Smooth muscle cell (in vitro differentiated cells): ENCODE measurements around the gene SLIT3. TPM values are rescaled to one million over a fixed set of nuclear protein-coding genes. Genes with fewer than 3 reads are reported as not detected.

ENCODE experiments used
- DNase-seq: peaks from one replicate; lab custom pipeline; 2025; ENCODE audit not compliant: unreplicated experiment; lab: John Stamatoyannopoulos, UW
- H2AFZ ChIP-seq: fragments of 200-600 bp; sonication (generic); 2 replicates; pipeline ENCODE4 v1.6.0; 2016; ENCODE audit warnings: antibody characterized with exemption, low read depth, mild to moderate bottlenecking
- H3F3A ChIP-seq: fragments of 200-600 bp; sonication (generic); 2 replicates; pipeline ENCODE4 v1.6.0; 2017; ENCODE audit warnings: antibody characterized with exemption, low read depth
- H3K27ac ChIP-seq: fragments of 200-600 bp; sonication (generic); 2 replicates; pipeline ENCODE4 v1.5.1; 2016; ENCODE audit warnings: low read depth, mild to moderate bottlenecking
- H3K27me3 ChIP-seq: fragments of 200-600 bp; sonication (generic); 2 replicates; pipeline ENCODE4 v1.6.1; 2016; ENCODE audit warnings: low read depth, mild to moderate bottlenecking
- H3K36me3 ChIP-seq: fragments of 200-600 bp; sonication (generic); 2 replicates; pipeline ENCODE4 v1.5.1; 2016; ENCODE audit warnings: low read depth
- H3K4me1 ChIP-seq: fragments of 200-600 bp; sonication (generic); 2 replicates; pipeline ENCODE4 v1.5.1; 2016; ENCODE audit warnings: low read depth
- H3K4me2 ChIP-seq: fragments of 200-600 bp; sonication (generic); 2 replicates; pipeline ENCODE4 v1.6.0; 2016; ENCODE audit warnings: mild to moderate bottlenecking
- H3K4me3 ChIP-seq: fragments of 200-600 bp; sonication (generic); 2 replicates; pipeline ENCODE4 v1.5.1; 2016; ENCODE audit warnings: mild to moderate bottlenecking
- H3K79me2 ChIP-seq: fragments of 200-600 bp; sonication (generic); 2 replicates; pipeline ENCODE4 v1.6.0; 2016; ENCODE audit warnings: low read depth, mild to moderate bottlenecking
- H3K9ac ChIP-seq: fragments of 200-600 bp; sonication (generic); 2 replicates; pipeline ENCODE4 v1.6.0; 2016; ENCODE audit warnings: low read depth
- H3K9me3 ChIP-seq: fragments of 200-600 bp; sonication (generic); replicated peaks from 2 replicates; pipeline ENCODE4 v1.5.1; 2016; ENCODE audit warnings: low read depth
- H4K20me1 ChIP-seq: fragments of 200-600 bp; sonication (generic); 2 replicates; pipeline ENCODE4 v1.6.0; 2016; ENCODE audit warnings: low read depth
- WGBS: methylation state at CpG from one replicate; pipeline ENCODE4 v1.1.7; 2016; ENCODE audit warnings: low lambda C conversion rate; 5-methylcytosine and 5-hydroxymethylcytosine counted together
- polyA plus RNA-seq: library from polyadenylated mRNA; unstranded; fragments of >200 nt; fragmentation: Nextera tagmentation; extraction: Ambion mirVana; gene quantifications from 2 replicates; pipeline ENCODE4 v1.2.1, GENCODE V29; 2016
- total RNA-seq: library from RNA; depleted of rRNA; stranded (reverse); fragments of >200 nt; gene quantifications from 2 replicates; pipeline ENCODE4 v1.2.3, GENCODE V29; 2014
- TF ChIP-seq, protein P1 (sequence below): fragments of 200-600 bp; sonication (generic); IDR thresholded peaks from 2 replicates; pipeline ENCODE4 v1.5.1; 2017; ENCODE audit warnings: borderline replicate concordance, mild to moderate bottlenecking, antibody characterized with exemption; ENCODE audit not compliant: insufficient read depth, poor library complexity, severe bottlenecking

SLIT3 gene
- total and polyA plus RNA-seq, 2 experiments from 2014 or later, result 25.4 to 29.5 TPM

DNA sequence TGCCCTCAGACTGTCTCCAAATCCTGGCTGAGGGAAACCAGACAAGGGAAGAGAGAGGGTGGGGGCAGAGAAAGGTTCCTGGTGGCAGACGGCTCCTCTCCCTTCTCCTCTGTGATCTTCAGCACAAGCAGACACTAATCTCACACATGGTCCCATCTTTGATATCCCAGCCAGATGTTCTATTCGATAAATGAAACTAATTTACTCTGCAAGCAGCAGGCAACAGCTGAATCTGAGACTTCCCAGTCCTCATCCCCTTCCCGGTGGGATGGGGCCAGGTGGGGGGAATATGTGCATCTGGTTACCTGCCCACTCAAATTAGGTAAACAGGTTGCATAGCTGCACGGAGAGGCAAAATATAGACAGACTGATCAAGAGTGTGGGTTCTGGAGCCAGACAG lies 512.8 kb downstream of the SLIT3 start:
- peaks cover 12% of the 10 kb centered on the region for H3K4me1 ChIP-seq
- H3F3A ChIP-seq, result peaks cover 35% of the 10 kb centered on the region
- no peak overlapping the region for H3K4me2 ChIP-seq
- no peak overlapping the region for H3K4me3 ChIP-seq
- H3K9me3 ChIP-seq, result no peaks in the 10 kb centered on the region
- no peak overlapping the region for H3K9ac ChIP-seq
- H3K36me3 ChIP-seq, result no peaks in the 10 kb centered on the region
- no peaks in the 10 kb centered on the region for H4K20me1 ChIP-seq
- WGBS, result 56% methylated on average over 4 of the region's 4 CpGs
- no peaks in the 10 kb centered on the region for H3K79me2 ChIP-seq
- DNase-seq, result no peak
- no peaks in the 10 kb centered on the region for H3K27me3 ChIP-seq
- TF ChIP-seq, protein P1, sequence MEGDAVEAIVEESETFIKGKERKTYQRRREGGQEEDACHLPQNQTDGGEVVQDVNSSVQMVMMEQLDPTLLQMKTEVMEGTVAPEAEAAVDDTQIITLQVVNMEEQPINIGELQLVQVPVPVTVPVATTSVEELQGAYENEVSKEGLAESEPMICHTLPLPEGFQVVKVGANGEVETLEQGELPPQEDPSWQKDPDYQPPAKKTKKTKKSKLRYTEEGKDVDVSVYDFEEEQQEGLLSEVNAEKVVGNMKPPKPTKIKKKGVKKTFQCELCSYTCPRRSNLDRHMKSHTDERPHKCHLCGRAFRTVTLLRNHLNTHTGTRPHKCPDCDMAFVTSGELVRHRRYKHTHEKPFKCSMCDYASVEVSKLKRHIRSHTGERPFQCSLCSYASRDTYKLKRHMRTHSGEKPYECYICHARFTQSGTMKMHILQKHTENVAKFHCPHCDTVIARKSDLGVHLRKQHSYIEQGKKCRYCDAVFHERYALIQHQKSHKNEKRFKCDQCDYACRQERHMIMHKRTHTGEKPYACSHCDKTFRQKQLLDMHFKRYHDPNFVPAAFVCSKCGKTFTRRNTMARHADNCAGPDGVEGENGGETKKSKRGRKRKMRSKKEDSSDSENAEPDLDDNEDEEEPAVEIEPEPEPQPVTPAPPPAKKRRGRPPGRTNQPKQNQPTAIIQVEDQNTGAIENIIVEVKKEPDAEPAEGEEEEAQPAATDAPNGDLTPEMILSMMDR, result no peak
- H2AFZ ChIP-seq, result no peak overlapping the region
- H3K27ac ChIP-seq, result peak overlapping the region; percentile 95

DNA sequence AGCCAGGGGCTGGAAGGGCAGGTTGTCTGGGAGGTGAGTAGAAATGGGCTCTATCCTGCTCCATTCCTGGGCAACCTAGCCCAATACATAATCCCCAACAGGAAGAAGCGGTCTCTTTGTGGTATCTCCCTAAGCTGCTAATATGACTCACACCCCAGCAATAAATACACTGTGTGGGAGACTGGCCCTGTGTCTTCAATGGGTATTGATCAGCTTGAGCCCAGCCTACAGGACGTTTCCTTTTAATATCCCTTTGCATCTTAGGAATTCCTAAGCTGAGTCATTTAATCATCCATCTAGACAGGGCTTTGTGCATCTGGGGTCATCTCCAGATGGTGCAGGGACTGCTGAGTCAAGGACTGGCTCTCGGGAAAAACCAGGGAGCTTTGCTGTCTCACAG lies 514.8 kb downstream of the SLIT3 start:
- H3K79me2 ChIP-seq, result no peaks in the 10 kb centered on the region
- 18% methylated on average over 3 of the region's 3 CpGs for WGBS
- H3K9ac ChIP-seq, result peak overlapping the region; percentile 78
- peak overlapping the region; percentile 95 for H3K27ac ChIP-seq
- H4K20me1 ChIP-seq, result no peaks in the 10 kb centered on the region
- no peaks in the 10 kb centered on the region for H3K9me3 ChIP-seq
- no peak for DNase-seq
- peak overlapping the region; percentile 77 for H3K4me2 ChIP-seq
- H3F3A ChIP-seq, result peaks cover 30% of the 10 kb centered on the region
- H3K4me1 ChIP-seq, result peaks cover 12% of the 10 kb centered on the region
- H3K36me3 ChIP-seq, result no peaks in the 10 kb centered on the region
- TF ChIP-seq, protein P1, result no peak
- no peak overlapping the region for H2AFZ ChIP-seq
- no peaks in the 10 kb centered on the region for H3K27me3 ChIP-seq
- no peak overlapping the region for H3K4me3 ChIP-seq

DNA sequence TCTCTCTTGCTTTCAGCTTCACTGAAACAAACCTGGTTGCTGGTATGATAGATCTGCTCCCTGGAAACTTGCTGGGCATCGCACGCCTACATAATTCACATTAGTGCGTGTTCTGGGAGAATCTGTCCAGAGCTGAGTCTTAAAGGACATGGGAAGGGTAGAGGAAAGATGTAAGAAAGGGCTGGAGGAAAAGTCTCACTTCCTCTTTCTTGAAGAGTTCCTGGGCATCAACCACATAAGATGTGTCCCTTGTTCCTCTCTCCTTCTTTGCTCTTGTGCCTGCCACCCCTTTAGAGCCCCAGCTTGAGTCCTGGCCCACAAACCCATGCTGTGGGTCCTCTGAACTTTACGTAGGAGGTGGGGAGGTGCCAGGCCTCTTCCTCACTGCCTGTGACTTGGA lies 516.5 kb downstream of the SLIT3 start:
- 90% methylated on average over 4 of the region's 4 CpGs for WGBS
- Histone ChIP-seq H3K4me1 (no peaks in the 10 kb centered on the region), H4K20me1 (no peaks in the 10 kb centered on the region), H3K27ac (peak overlapping the region; percentile 95), H3F3A (peaks cover 16% of the 10 kb centered on the region), H3K27me3 (no peaks in the 10 kb centered on the region), H3K36me3 (no peaks in the 10 kb centered on the region), H3K9ac (no peak overlapping the region), H2AFZ (no peak overlapping the region), H3K79me2 (no peaks in the 10 kb centered on the region), H3K4me2 (no peak overlapping the region), H3K4me3 (no peak overlapping the region), H3K9me3 (no peaks in the 10 kb centered on the region)
- DNase-seq, result no peak
- TF ChIP-seq, protein P1, result no peak

DNA sequence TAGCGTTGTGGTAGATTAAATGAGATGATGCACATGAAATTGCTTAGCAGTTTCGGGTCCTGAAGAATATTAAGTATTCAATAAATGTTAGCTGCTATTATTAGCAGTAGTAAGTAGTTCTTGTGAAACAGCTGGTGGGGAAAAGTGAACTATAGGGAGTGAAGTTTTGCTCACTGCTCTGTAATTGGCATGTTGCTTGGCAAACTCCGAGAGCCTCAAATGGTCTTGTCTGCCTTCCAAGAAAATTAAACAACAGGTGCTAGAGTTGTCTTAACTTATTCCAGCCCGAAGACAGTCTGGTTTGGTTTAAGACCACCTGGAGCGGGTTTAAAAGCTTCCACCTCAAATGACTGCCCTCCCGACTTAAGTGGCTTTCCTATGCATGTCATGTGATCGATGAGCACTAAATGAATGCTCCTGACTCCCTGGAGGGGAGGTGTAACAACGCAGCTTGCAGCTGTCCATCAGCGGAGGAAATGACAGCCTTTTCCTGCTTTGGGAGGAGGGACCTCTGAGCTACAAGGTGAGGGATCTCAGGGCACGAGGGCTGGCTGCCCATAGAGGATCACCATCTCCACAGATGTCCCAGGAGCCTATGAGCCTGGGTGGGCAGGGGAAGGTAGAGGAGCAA lies 518.9 kb downstream of the SLIT3 start:
- H3K27me3 ChIP-seq, result no peaks in the 10 kb centered on the region
- TF ChIP-seq, protein P1, result no peak
- 89% methylated on average over 10 of the region's 10 CpGs for WGBS
- no peak overlapping the region for H3K4me3 ChIP-seq
- no peaks in the 10 kb centered on the region for H3K9me3 ChIP-seq
- H3K9ac ChIP-seq, result no peak overlapping the region
- H3K4me2 ChIP-seq, result no peak overlapping the region
- H3K27ac ChIP-seq, result no peak overlapping the region
- no peaks in the 10 kb centered on the region for H3K79me2 ChIP-seq
- H3K36me3 ChIP-seq, result no peaks in the 10 kb centered on the region
- H3F3A ChIP-seq, result peaks cover 7% of the 10 kb centered on the region
- DNase-seq, result no peak
- H3K4me1 ChIP-seq, result no peaks in the 10 kb centered on the region
- no peak overlapping the region for H2AFZ ChIP-seq
- H4K20me1 ChIP-seq, result no peaks in the 10 kb centered on the region
